ENCODE data around the gene ASB9.
"Not testable (repeated sequence)": the region's sequence is repeated elsewhere in the genome, so short reads cannot be mapped to it uniquely, and the experiment has no call there.

ASB9 gene

GRCh38 chrX:15241301-15241700, 28.6 kb downstream of the ASB9 start:
- no peak for DNase-seq (ENCODE audit: low read depth)

- DNase-seq (ENCODE audit: low read depth): no peak
These were observed 29.5 kb downstream of the ASB9 start for GRCh38 chrX:15240414-15240813.

- no peak for DNase-seq (ENCODE audit: low read depth)
These were observed 33.7 kb downstream of the ASB9 start for GRCh38 chrX:15236146-15236545.

- DNase-seq (ENCODE audit: low read depth): no peak
These were observed 34.9 kb downstream of the ASB9 start for GRCh38 chrX:15235001-15235400.

- no peak for DNase-seq (ENCODE audit: low read depth)
These were observed 36.4 kb downstream of the ASB9 start for GRCh38 chrX:15233416-15234015.

GRCh38 chrX:15224747-15225146, 45.1 kb downstream of the ASB9 start:
- no peak for DNase-seq (ENCODE audit: low read depth)

GRCh38 chrX:15221321-15221720, 48.6 kb downstream of the ASB9 start:
- no peak for DNase-seq (ENCODE audit: low read depth)

GRCh38 chrX:15217161-15217560, 52.7 kb downstream of the ASB9 start:
- no peak for DNase-seq (ENCODE audit: low read depth)

GRCh38 chrX:15216280-15216679, 53.6 kb downstream of the ASB9 start:
- DNase-seq (ENCODE audit: low read depth): no peak

GRCh38 chrX:15215366-15215765, 54.5 kb downstream of the ASB9 start:
- DNase-seq (ENCODE audit: low read depth): no peak

- no peak for DNase-seq (ENCODE audit: low read depth)
These were observed 55.3 kb downstream of the ASB9 start for GRCh38 chrX:15214588-15214987.

GRCh38 chrX:15209096-15209495, 60.8 kb downstream of the ASB9 start:
- no peak for DNase-seq (ENCODE audit: low read depth)

GRCh38 chrX:15207994-15208393, 61.9 kb downstream of the ASB9 start:
- DNase-seq (ENCODE audit: low read depth): no peak

GRCh38 chrX:15207384-15207783, 62.5 kb downstream of the ASB9 start:
- no peak for DNase-seq (ENCODE audit: low read depth)

- no peak for DNase-seq (ENCODE audit: low read depth)
These were observed 63.6 kb downstream of the ASB9 start for GRCh38 chrX:15206306-15206705.

GRCh38 chrX:15204130-15204751, 65.6 kb downstream of the ASB9 start:
- DNase-seq (ENCODE audit: low read depth): no peak

GRCh38 chrX:15203694-15204093, 66.2 kb downstream of the ASB9 start:
- DNase-seq (ENCODE audit: low read depth): no peak

GRCh38 chrX:15202454-15203177, 67.3 kb downstream of the ASB9 start:
- no peak for DNase-seq (ENCODE audit: low read depth)

GRCh38 chrX:15200871-15201270, 69.0 kb downstream of the ASB9 start:
- no peak for DNase-seq (ENCODE audit: low read depth)

GRCh38 chrX:15198608-15199202, 71.2 kb downstream of the ASB9 start:
- DNase-seq (ENCODE audit: low read depth): not testable (repeated sequence)

GRCh38 chrX:15194146-15194545, 75.7 kb downstream of the ASB9 start:
- DNase-seq (ENCODE audit: low read depth): no peak
